SK-N-MC (cell line): ENCODE measurements around the gene NR1H3.
A peak's percentile ranks its signal among the peaks of the same experiment; 100 is the strongest.

Experiments
- DNase-seq: peaks from one replicate; pipeline ENCODE4 v3.0.0-alpha.2; 2011; ENCODE audit warnings: low read depth, low spot score
- H3K27ac ChIP-seq: fragments of 200-600 bp; sonication (generic); 2 replicates; pipeline ENCODE4 v1.5.1; 2016; ENCODE audit warnings: mixed run types
- H3K36me3 ChIP-seq: fragments of 200-600 bp; sonication (generic); 2 replicates; pipeline ENCODE4 v1.6.1; 2017; ENCODE audit warnings: antibody characterized with exemption, low read length, mixed read lengths; ENCODE audit not compliant: insufficient read depth
- H3K4me3 ChIP-seq: fragments of 200-600 bp; sonication (generic); 2 replicates; pipeline ENCODE4 v1.5.1; 2016
- H3K9ac ChIP-seq: fragments of 200-600 bp; sonication (generic); 2 replicates; pipeline ENCODE4 v1.8.0; 2017; ENCODE audit warnings: mixed run types, mixed read lengths; ENCODE audit not compliant: insufficient read length
- H3K9me3 ChIP-seq: fragments of 200-600 bp; sonication (generic); 2 replicates; pipeline ENCODE4 v1.6.1; 2017; ENCODE audit warnings: low read depth, mild to moderate bottlenecking, antibody characterized with exemption, low read length, moderate library complexity, mixed read lengths
- EZH2 ChIP-seq: fragments of 200-600 bp; sonication (generic); IDR thresholded peaks from one replicate; pipeline ENCODE4 v1.6.1; 2017; ENCODE audit warnings: antibody characterized with exemption
- FOXP2 ChIP-seq: optimal IDR thresholded peaks from 2 replicates; pipeline ENCODE3; 2011; ENCODE audit warnings: mild to moderate bottlenecking, moderate library complexity; ENCODE audit not compliant: insufficient read depth; ENCODE audit errors: extremely low read length, control extremely low read depth
- POLR2AphosphoS5 ChIP-seq: IDR thresholded peaks from 2 replicates; pipeline ENCODE4 v1.6.1; 2012; ENCODE audit warnings: mild to moderate bottlenecking, low read depth, low read length, borderline replicate concordance

The NR1H3 gene

GRCh38 chr11:47248664-47249377, 9.0 kb upstream of the NR1H3 start, which contains the start of gene ACP2:
ACP2 (minus strand) TSS chr11:47248814; CDS start chr11:47248789, 25 bp downstream.
- Histone ChIP-seq H3K27ac (peak within 1 kb of the TSS; percentile 89), H3K9ac (peak within 1 kb of the TSS; percentile 94), H3K36me3 (peaks cover 7% of the 10 kb centered on the region; the same call in 1 of the 2 replicates), H3K4me3 (peak within 1 kb of the TSS; percentile 96), H3K9me3 (no peaks in the 10 kb centered on the region)
- peak; percentile 56 for DNase-seq
- no peak for TF ChIP-seq EZH2
- TF ChIP-seq POLR2AphosphoS5, result peak; percentile 94

- H3K36me3 ChIP-seq, result peaks cover 7% of the 10 kb centered on the region; the same call in 1 of the 2 replicates
Measured at GRCh38 chr11:47249378-47249715, 8.4 kb upstream of the NR1H3 start.

DNA sequence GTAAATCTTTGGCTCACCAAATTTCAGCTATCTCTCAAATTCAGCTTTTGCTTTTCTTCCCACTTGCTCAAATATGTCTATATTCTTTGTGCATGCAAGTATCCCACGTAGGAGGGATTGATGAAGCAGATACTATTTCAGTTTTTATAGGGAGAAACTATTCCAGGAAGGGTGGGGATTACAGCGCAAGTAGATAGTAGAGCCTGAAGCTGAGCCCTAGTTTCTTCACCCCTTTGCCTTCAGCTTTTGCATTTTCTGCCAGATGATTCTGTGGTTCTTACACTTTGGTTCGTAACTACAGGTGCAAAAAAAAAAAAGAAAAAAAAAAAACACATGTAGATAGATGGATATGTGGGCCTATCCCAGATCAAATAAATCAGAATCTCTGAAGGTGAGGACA, 6.0 kb upstream of the NR1H3 start:
- Histone ChIP-seq H3K27ac (no peak overlapping the region), H3K9me3 (no peaks in the 10 kb centered on the region), H3K4me3 (no peak overlapping the region), H3K36me3 (peaks cover 3% of the 10 kb centered on the region; the same call in 1 of the 2 replicates), H3K9ac (no peak overlapping the region)
- DNase-seq, result no peak
- TF ChIP-seq POLR2AphosphoS5 (no peak), EZH2 (no peak), FOXP2 (no peak)

More at GRCh38 chr11:47249378-47249715, 8.4 kb upstream of the NR1H3 start:
- Histone ChIP-seq H3K9me3 (no peaks in the 10 kb centered on the region), H3K4me3 (peak overlapping the region; percentile 96), H3K27ac (peak overlapping the region; percentile 89; the same call in 1 of the 2 replicates), H3K9ac (peak overlapping the region; percentile 94)
- no peak for DNase-seq
- no peak for TF ChIP-seq FOXP2
- no peak for TF ChIP-seq EZH2
- no peak for TF ChIP-seq POLR2AphosphoS5

- Histone ChIP-seq H3K36me3 (no peaks in the 10 kb centered on the region), H3K27ac (no peak overlapping the region), H3K9ac (no peak overlapping the region), H3K4me3 (no peak overlapping the region), H3K9me3 (no peaks in the 10 kb centered on the region)
- DNase-seq, result no peak
- no peak for TF ChIP-seq POLR2AphosphoS5
- no peak for TF ChIP-seq EZH2
- no peak for TF ChIP-seq FOXP2
Measured at GRCh38 chr11:47253660-47254059, 4.1 kb upstream of the NR1H3 start.

DNA sequence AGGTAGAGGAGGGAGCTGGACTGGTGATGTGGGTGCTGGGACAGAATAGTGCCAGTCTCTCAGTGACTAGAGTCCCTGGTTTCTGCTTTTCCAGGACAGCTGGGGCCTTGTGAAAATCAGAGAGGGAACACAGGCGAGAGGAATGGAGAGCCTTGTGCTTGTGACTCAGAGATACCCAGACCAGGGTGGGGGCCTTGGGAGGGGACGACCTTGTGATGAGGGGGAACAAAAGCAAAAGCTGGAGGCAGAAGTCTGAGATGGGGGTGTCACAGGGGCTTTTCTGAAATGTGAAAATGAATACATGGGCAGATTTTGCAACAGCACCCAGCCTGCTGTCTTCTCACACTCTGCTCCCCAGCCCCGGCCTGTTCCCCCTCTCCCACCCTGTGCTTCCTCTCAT, 3.4 kb upstream of the NR1H3 start:
- no peaks in the 10 kb centered on the region for H3K9me3 ChIP-seq
- H3K27ac ChIP-seq, result no peak overlapping the region
- H3K9ac ChIP-seq, result no peak overlapping the region

GRCh38 chr11:47256374-47256773, 1.4 kb upstream of the NR1H3 start:
- no peaks in the 10 kb centered on the region for H3K36me3 ChIP-seq
- H3K9ac ChIP-seq, result no peak overlapping the region
- no peak overlapping the region for H3K4me3 ChIP-seq
- DNase-seq, result no peak
- TF ChIP-seq POLR2AphosphoS5 (no peak), FOXP2 (no peak), EZH2 (no peak)
- no peak overlapping the region for H3K27ac ChIP-seq
- no peaks in the 10 kb centered on the region for H3K9me3 ChIP-seq

More for the DNA sequence above, 3.4 kb upstream of the NR1H3 start:
- no peak for DNase-seq
- TF ChIP-seq POLR2AphosphoS5 (no peak), FOXP2 (no peak), EZH2 (no peak)
- no peaks in the 10 kb centered on the region for H3K36me3 ChIP-seq
- H3K4me3 ChIP-seq, result no peak overlapping the region

GRCh38 chr11:47257177-47257516, 649 bp upstream of the NR1H3 start:
- H3K9ac ChIP-seq, result peak overlapping the region; percentile 60
- TF ChIP-seq POLR2AphosphoS5 (no peak), FOXP2 (no peak), EZH2 (no peak)
- no peak for DNase-seq
- peak overlapping the region; percentile 51 for H3K27ac ChIP-seq
- H3K4me3 ChIP-seq, result peak overlapping the region; percentile 5; the same call in 1 of the 2 replicates
- no peaks in the 10 kb centered on the region for H3K9me3 ChIP-seq
- H3K36me3 ChIP-seq, result no peaks in the 10 kb centered on the region

GRCh38 chr11:47258317-47258902, 614 bp downstream of the NR1H3 start:
- no peak for DNase-seq
- H3K36me3 ChIP-seq, result no peaks in the 10 kb centered on the region
- TF ChIP-seq POLR2AphosphoS5 (no peak), EZH2 (no peak), FOXP2 (no peak)
- H3K9ac ChIP-seq, result peak overlapping the region; percentile 45
- no peaks in the 10 kb centered on the region for H3K9me3 ChIP-seq
- no peak overlapping the region for H3K4me3 ChIP-seq
- no peak overlapping the region for H3K27ac ChIP-seq
